Measurements from ENCODE around the gene SLC31A1.

The SLC31A1 gene

DNA sequence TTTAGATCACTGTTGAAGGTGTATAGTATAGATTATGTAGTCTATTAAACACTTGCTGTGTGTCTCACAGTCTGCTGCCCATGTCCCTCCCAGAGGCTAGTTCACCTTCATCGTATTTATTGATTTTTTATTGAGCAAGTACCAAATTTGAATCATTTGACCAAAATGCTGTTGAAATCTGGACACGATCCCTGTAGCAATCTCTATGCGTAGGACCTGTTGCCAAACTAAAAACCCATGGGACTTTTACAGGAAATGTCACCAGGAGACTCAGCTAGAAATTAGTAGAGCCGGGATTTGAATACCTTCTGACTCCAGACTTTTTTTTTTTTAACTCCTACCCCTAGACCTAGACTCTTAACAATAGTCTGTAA is 17.5 kb downstream of the SLC31A1 start:
- TF ChIP-seq, protein P1, sequence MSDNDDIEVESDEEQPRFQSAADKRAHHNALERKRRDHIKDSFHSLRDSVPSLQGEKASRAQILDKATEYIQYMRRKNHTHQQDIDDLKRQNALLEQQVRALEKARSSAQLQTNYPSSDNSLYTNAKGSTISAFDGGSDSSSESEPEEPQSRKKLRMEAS (IDR thresholded peaks at IDR 0.05) = no peak
- no peak for TF ChIP-seq CEBPB (IDR thresholded peaks at IDR 0.05)
- no peak for TF ChIP-seq EP300 (IDR thresholded peaks at IDR 0.05; ENCODE audit: borderline replicate concordance)
- TF ChIP-seq, protein P2, sequence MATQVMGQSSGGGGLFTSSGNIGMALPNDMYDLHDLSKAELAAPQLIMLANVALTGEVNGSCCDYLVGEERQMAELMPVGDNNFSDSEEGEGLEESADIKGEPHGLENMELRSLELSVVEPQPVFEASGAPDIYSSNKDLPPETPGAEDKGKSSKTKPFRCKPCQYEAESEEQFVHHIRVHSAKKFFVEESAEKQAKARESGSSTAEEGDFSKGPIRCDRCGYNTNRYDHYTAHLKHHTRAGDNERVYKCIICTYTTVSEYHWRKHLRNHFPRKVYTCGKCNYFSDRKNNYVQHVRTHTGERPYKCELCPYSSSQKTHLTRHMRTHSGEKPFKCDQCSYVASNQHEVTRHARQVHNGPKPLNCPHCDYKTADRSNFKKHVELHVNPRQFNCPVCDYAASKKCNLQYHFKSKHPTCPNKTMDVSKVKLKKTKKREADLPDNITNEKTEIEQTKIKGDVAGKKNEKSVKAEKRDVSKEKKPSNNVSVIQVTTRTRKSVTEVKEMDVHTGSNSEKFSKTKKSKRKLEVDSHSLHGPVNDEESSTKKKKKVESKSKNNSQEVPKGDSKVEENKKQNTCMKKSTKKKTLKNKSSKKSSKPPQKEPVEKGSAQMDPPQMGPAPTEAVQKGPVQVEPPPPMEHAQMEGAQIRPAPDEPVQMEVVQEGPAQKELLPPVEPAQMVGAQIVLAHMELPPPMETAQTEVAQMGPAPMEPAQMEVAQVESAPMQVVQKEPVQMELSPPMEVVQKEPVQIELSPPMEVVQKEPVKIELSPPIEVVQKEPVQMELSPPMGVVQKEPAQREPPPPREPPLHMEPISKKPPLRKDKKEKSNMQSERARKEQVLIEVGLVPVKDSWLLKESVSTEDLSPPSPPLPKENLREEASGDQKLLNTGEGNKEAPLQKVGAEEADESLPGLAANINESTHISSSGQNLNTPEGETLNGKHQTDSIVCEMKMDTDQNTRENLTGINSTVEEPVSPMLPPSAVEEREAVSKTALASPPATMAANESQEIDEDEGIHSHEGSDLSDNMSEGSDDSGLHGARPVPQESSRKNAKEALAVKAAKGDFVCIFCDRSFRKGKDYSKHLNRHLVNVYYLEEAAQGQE (IDR thresholded peaks at IDR 0.05; ENCODE audit: low read depth) = no peak
- no peak for TF ChIP-seq FOXM1 (IDR thresholded peaks at IDR 0.05; ENCODE audit: borderline replicate concordance, low read depth)
- TF ChIP-seq ZBTB7A (IDR thresholded peaks at IDR 0.05; ENCODE audit: low read depth) = no peak
- TF ChIP-seq TEAD4 (IDR thresholded peaks at IDR 0.05) = no peak
- no peak for TF ChIP-seq TAF1 (IDR thresholded peaks at IDR 0.05; ENCODE audit: low read depth)
- TF ChIP-seq, protein P3, sequence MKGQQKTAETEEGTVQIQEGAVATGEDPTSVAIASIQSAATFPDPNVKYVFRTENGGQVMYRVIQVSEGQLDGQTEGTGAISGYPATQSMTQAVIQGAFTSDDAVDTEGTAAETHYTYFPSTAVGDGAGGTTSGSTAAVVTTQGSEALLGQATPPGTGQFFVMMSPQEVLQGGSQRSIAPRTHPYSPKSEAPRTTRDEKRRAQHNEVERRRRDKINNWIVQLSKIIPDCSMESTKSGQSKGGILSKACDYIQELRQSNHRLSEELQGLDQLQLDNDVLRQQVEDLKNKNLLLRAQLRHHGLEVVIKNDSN (IDR thresholded peaks at IDR 0.05) = no peak

DNA sequence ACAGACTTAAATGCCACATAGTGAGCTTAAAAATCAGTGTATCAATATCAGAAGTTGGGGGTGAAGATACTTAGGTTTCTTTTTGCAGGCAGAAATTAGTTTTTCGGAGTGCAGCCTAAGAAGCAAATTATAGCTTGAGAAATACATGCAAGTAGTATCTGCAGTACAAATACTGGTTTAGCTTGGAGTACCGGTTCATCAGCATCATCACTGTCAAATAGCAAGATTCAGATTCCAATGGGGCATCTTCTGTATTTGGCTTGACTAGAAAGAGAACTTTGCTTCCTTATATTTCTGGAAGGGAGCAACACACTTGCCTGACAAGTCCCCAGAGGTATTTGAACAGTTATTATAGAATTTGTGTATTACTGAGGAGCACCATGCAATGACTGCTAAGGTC is 19.8 kb downstream of the SLC31A1 start:
- TF ChIP-seq YY1 (IDR thresholded peaks at IDR 0.05; ENCODE audit: low read depth) (no peak), NFIC (IDR thresholded peaks at IDR 0.05) (no peak), RAD21 (IDR thresholded peaks at IDR 0.05; ENCODE audit: low read depth) (no peak), CEBPB (IDR thresholded peaks at IDR 0.05) (no peak), FOXM1 (IDR thresholded peaks at IDR 0.05; ENCODE audit: borderline replicate concordance, low read depth) (no peak), ZBTB7A (IDR thresholded peaks at IDR 0.05; ENCODE audit: low read depth) (no peak), CREB1 (IDR thresholded peaks at IDR 0.05; ENCODE audit: low read depth) (no peak), TEAD4 (IDR thresholded peaks at IDR 0.05) (no peak), TCF12 (IDR thresholded peaks at IDR 0.05; ENCODE audit: low read depth) (no peak), EP300 (IDR thresholded peaks at IDR 0.05; ENCODE audit: borderline replicate concordance) (no peak), TAF1 (IDR thresholded peaks at IDR 0.05; ENCODE audit: low read depth) (no peak), EGR1 (IDR thresholded peaks at IDR 0.05) (no peak)
- TF ChIP-seq, protein P1 (IDR thresholded peaks at IDR 0.05) = no peak
- TF ChIP-seq, protein P3 (IDR thresholded peaks at IDR 0.05) = no peak
- TF ChIP-seq, protein P2 (IDR thresholded peaks at IDR 0.05; ENCODE audit: low read depth) = no peak

DNA sequence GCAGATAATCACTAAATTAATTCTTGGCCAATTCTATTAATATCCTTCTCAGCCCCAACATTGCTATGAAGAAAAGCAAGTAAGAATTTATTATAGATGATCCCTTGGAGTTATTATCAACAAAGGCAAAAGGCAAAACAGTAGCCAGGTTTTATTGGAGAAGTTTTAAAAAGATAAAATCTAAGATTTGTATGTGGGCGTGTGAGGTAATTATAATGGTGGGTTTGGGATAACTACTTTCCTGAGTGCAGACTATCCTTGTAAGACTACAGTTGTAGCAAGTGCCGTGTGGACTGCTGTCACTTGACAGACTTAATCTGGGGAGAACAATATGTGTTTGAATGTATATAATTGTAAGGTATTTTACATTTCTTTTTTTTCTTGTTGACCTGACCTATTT is 23.2 kb downstream of the SLC31A1 start:
- TF ChIP-seq ZBTB7A (IDR thresholded peaks at IDR 0.05; ENCODE audit: low read depth) = no peak
- no peak for TF ChIP-seq YY1 (IDR thresholded peaks at IDR 0.05; ENCODE audit: low read depth)
- TF ChIP-seq FOXM1 (IDR thresholded peaks at IDR 0.05; ENCODE audit: borderline replicate concordance, low read depth) = no peak
- TF ChIP-seq, protein P2 (IDR thresholded peaks at IDR 0.05; ENCODE audit: low read depth) = no peak
- TF ChIP-seq, protein P3 (IDR thresholded peaks at IDR 0.05) = no peak
- no peak for TF ChIP-seq CEBPB (IDR thresholded peaks at IDR 0.05)
- TF ChIP-seq TAF1 (IDR thresholded peaks at IDR 0.05; ENCODE audit: low read depth) = no peak
- no peak for TF ChIP-seq EP300 (IDR thresholded peaks at IDR 0.05; ENCODE audit: borderline replicate concordance)
- TF ChIP-seq TEAD4 (IDR thresholded peaks at IDR 0.05) = no peak
- TF ChIP-seq NFIC (IDR thresholded peaks at IDR 0.05) = no peak
- TF ChIP-seq RAD21 (IDR thresholded peaks at IDR 0.05; ENCODE audit: low read depth) = no peak
- TF ChIP-seq, protein P1 (IDR thresholded peaks at IDR 0.05) = no peak
- TF ChIP-seq TCF12 (IDR thresholded peaks at IDR 0.05; ENCODE audit: low read depth) = no peak
- no peak for TF ChIP-seq EGR1 (IDR thresholded peaks at IDR 0.05)
- no peak for TF ChIP-seq CREB1 (IDR thresholded peaks at IDR 0.05; ENCODE audit: low read depth)

DNA sequence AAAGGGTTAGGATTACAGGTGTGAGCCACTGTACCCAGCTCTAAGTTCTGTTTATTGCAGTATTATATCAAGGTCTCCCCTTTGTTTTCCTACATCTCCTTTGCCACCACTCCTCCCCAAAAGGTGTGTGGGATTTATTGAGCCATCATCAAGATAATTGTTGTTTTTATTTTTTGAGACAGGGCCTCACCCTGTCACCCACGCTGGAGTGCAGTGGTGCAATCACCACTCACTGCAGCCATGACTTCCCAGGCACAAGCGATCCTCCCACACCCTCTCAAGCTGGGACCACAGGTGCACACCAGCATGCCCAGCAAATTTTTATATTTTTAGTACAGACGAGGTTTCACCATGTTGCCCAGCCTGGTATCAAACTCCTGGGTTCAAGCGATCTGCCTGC is 24.6 kb downstream of the SLC31A1 start:
- TF ChIP-seq, protein P1 (IDR thresholded peaks at IDR 0.05) = no peak
- TF ChIP-seq YY1 (IDR thresholded peaks at IDR 0.05; ENCODE audit: low read depth) (no peak), RAD21 (IDR thresholded peaks at IDR 0.05; ENCODE audit: low read depth) (no peak), ZBTB7A (IDR thresholded peaks at IDR 0.05; ENCODE audit: low read depth) (no peak)
- TF ChIP-seq, protein P3 (IDR thresholded peaks at IDR 0.05) = no peak

Data from Ishikawa (cell line).